BLaER1 treated with 17β-estradiol and CSF1 and Interleukin-3, amounts not matched to agents 10 nM and 100 nM (cell line): ENCODE data around the gene DGCR6L.
"Not testable (repeated sequence)": the region's sequence is repeated elsewhere in the genome, so short reads cannot be mapped to it uniquely, and the experiment has no call there.

Source experiments
- H3K27ac ChIP-seq, 11 experiments: shearing (Covaris generic); formaldehyde crosslinking; 2 replicates each; pipeline ENCODE4 v1.8.1; 2022
- H3K27me3 ChIP-seq, 11 experiments: shearing (Covaris generic); formaldehyde crosslinking; 2 replicates each; pipeline ENCODE4 v1.8.1; 2022
- H3K36me3 ChIP-seq, 11 experiments: shearing (Covaris generic); formaldehyde crosslinking; 2 replicates each; pipeline ENCODE4 v1.8.1; 2022
- H3K4me1 ChIP-seq, 10 experiments: shearing (Covaris generic); formaldehyde crosslinking; 2 replicates each; pipeline ENCODE4 v1.8.1; 2022
- H3K4me2 ChIP-seq, 11 experiments: shearing (Covaris generic); formaldehyde crosslinking; 2 replicates each; pipeline ENCODE4 v1.8.1; 2022
- H3K4me3 ChIP-seq, 10 experiments: shearing (Covaris generic); formaldehyde crosslinking; 2 replicates each; pipeline ENCODE4 v1.8.1; 2022
- H3K9ac ChIP-seq, 11 experiments: shearing (Covaris generic); formaldehyde crosslinking; 2 replicates each; pipeline ENCODE4 v1.8.1; 2022
- H3K9me3 ChIP-seq, 11 experiments: shearing (Covaris generic); formaldehyde crosslinking; replicated peaks in 1 of 11; 2 replicates each; pipeline ENCODE4 v1.8.1; 2022
- H4K20me1 ChIP-seq, 11 experiments: shearing (Covaris generic); formaldehyde crosslinking; 2 replicates each; pipeline ENCODE4 v1.8.1; 2022
- Cebpa-rat ChIP-seq, 11 experiments: shearing (Covaris generic); IDR thresholded peaks; 2 replicates each; pipeline ENCODE4 v1.8.1; 2022

DGCR6L gene

GRCh38 chr22:20319745-20320658, at the start of gene DGCR6L:
Gene DGCR6L (minus strand): TSS chr22:20320060. CDS start chr22:20319988, 72 bp downstream.
- H3K27ac ChIP-seq, result peak within 1 kb of the TSS; percentile 76 to 91 (median 81)
- H3K36me3 ChIP-seq, result peaks cover 0 to 7% (median 0%) of the 10 kb centered on the region in 11 experiments; a peak in 1 of 22 replicates
- H3K4me1 ChIP-seq, result peaks cover 57 to 75% (median 72%) of the 10 kb centered on the region in 10 experiments
- H4K20me1 ChIP-seq, result peaks cover 8 to 34% (median 21%) of the 10 kb centered on the region in 11 experiments; a peak in 16 of 22 replicates
- peaks cover 0 to 5% (median 0%) of the 10 kb centered on the region in 11 experiments; a peak in 3 of 22 replicates for H3K9me3 ChIP-seq
- peak within 1 kb of the TSS; percentile 85 to 96 (median 89) for H3K9ac ChIP-seq
- peak within 1 kb of the TSS; percentile 86 to 97 (median 95) for H3K4me3 ChIP-seq
- no peaks in the 10 kb centered on the region for H3K27me3 ChIP-seq
- TF ChIP-seq Cebpa-rat (IDR thresholded peaks at IDR 0.05), result no peak
- H3K4me2 ChIP-seq, result peak within 1 kb of the TSS; percentile 92 to 99 (median 98)

DNA sequence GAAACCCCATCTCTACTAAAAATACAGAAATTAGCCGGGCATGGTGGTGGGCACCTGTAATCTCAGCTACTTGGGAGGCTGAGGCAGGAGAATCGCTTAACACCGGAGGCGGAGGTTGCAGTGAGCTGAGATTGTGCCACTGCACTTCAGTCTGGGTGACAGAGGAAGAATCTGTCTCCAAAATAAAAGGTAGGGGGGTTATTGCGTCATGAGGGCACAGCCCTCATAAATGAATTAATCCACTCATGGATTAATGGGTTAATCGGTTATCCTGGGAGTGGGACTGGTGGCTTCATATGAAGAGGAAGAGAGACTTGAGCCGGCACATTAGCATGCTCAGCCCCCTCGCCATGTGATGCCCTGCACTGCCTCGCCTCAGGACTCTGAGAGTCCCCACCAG, 49.0 kb upstream of the DGCR6L start:
- Histone ChIP-seq H3K4me2 (peak overlapping the region in 2 of 11 experiments; percentile 15 to 22; a peak in 2 of 22 replicates), H3K36me3 (peaks cover 0 to 15% (median 0%) of the 10 kb centered on the region in 11 experiments; a peak in 4 of 22 replicates), H3K4me1 (peaks cover 23 to 43% (median 34%) of the 10 kb centered on the region in 10 experiments)
- H3K9ac ChIP-seq, H4K20me1 ChIP-seq, H3K27ac ChIP-seq, H3K4me3 ChIP-seq, H3K27me3 ChIP-seq, H3K9me3 ChIP-seq: not testable (repeated sequence)
- TF ChIP-seq Cebpa-rat (IDR thresholded peaks at IDR 0.05), result 0 out of 22 replicates have a peak, but pooled peaks of 1 of the 11 experiments have one; percentile 21

- H3K27ac ChIP-seq, H3K9ac ChIP-seq, H3K4me3 ChIP-seq, H3K9me3 ChIP-seq, H3K27me3 ChIP-seq, H4K20me1 ChIP-seq: not testable (repeated sequence)
- Histone ChIP-seq H3K36me3 (peaks cover 0 to 15% (median 0%) of the 10 kb centered on the region in 11 experiments; a peak in 4 of 22 replicates), H3K4me2 (peak overlapping the region in 4 of 11 experiments; percentile 31 to 47 (median 35); a peak in 6 of 22 replicates), H3K4me1 (peaks cover 31 to 46% (median 38%) of the 10 kb centered on the region in 10 experiments)
Measured at GRCh38 chr22:20366841-20367240, 47.0 kb upstream of the DGCR6L start.

- peak overlapping the region; percentile 80 to 91 (median 86) for H3K4me2 ChIP-seq
- H3K27ac ChIP-seq, result peak overlapping the region in 10 of 11 experiments; percentile 66 to 92 (median 86); a peak in 20 of 22 replicates
- peaks cover 0 to 21% (median 18%) of the 10 kb centered on the region in 11 experiments; a peak in 18 of 22 replicates for H3K9me3 ChIP-seq
- peak overlapping the region in 6 of 10 experiments; percentile 17 to 54 (median 42); a peak in 8 of 20 replicates for H3K4me3 ChIP-seq
- H3K27me3 ChIP-seq, H4K20me1 ChIP-seq: not testable (repeated sequence)
- TF ChIP-seq Cebpa-rat (IDR thresholded peaks at IDR 0.05), result peak in 2 of 11 experiments; percentile 22 to 44; a peak in 2 of 22 replicates
- H3K4me1 ChIP-seq, result peaks cover 31 to 42% (median 32%) of the 10 kb centered on the region in 10 experiments
- peak overlapping the region in 10 of 11 experiments; percentile 55 to 79 (median 74); a peak in 17 of 22 replicates for H3K9ac ChIP-seq
- peaks cover 0 to 20% (median 0%) of the 10 kb centered on the region in 11 experiments; a peak in 4 of 22 replicates for H3K36me3 ChIP-seq
Measured at GRCh38 chr22:20364335-20365260, 44.7 kb upstream of the DGCR6L start.

- not testable (repeated sequence) for H3K36me3 ChIP-seq, H3K9ac ChIP-seq, H3K27me3 ChIP-seq, H3K4me3 ChIP-seq, H4K20me1 ChIP-seq
- Histone ChIP-seq H3K27ac (0 out of 22 replicates have a peak overlapping the region, but pooled peaks of 1 of the 11 experiments have one; percentile 16), H3K4me1 (peaks cover 31 to 42% (median 32%) of the 10 kb centered on the region in 10 experiments), H3K4me2 (peak overlapping the region; percentile 33 to 91 (median 84); a peak in 21 of 22 replicates), H3K9me3 (peaks cover 0 to 40% (median 34%) of the 10 kb centered on the region in 11 experiments; a peak in 19 of 22 replicates)
Measured at GRCh38 chr22:20362403-20362802, 42.5 kb upstream of the DGCR6L start.

GRCh38 chr22:20361752-20362229, 41.9 kb upstream of the DGCR6L start:
- not testable (repeated sequence) for H3K27me3 ChIP-seq, H3K36me3 ChIP-seq, H3K4me3 ChIP-seq, H3K9ac ChIP-seq, H3K27ac ChIP-seq, H4K20me1 ChIP-seq
- peaks cover 31 to 39% (median 32%) of the 10 kb centered on the region in 10 experiments for H3K4me1 ChIP-seq
- peak overlapping the region in 1 of 11 experiments; percentile 5; a peak in 1 of 22 replicates for H3K4me2 ChIP-seq
- H3K9me3 ChIP-seq, result peaks cover 0 to 46% (median 40%) of the 10 kb centered on the region in 11 experiments; a peak in 19 of 22 replicates

DNA sequence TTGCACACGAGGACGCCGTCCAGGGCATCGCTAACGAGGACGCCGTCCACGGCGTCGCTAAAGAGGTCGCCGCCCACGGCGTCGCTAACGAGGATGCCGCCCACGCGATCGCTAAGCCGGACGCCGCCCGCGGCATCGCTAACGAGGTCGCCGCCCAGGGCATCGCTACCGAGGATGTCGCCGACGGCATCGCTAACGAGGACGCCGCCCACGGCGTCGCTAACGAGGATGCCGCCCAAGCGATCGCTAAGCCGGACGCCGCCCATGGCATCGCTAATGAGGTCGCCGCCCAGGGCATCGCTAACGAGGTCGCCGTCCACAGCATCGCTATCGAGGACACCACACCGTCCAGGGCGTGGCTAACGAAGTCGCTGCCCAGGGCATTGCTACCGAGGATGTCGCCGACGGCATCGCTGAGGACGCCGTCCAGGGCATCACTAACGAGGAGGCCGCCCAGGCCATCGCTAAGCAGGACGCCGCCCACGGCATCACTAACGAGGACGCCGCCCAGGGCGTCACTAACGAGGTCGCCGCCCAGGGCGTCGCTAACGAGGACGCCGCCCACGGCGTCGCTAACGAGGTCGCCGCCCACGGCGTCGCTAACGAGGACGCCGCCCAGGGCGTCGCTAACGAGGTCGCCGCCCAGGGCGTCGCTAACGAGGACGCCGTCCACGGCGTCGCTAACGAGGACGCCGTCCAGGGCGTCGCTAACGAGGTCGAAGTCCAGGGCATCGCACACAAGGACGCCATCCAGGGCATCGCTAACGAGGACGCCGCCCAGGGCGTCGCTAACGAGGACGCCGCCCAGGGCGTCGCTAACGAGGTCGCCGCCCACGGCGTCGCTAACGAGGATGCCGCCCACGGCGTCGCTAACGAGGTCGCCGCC, 41.2 kb upstream of the DGCR6L start:
- H3K36me3 ChIP-seq, H3K9ac ChIP-seq, H4K20me1 ChIP-seq, H3K4me2 ChIP-seq, H3K27me3 ChIP-seq, H3K4me3 ChIP-seq, H3K27ac ChIP-seq: not testable (repeated sequence)
- peaks cover 0 to 53% (median 47%) of the 10 kb centered on the region in 11 experiments; a peak in 19 of 22 replicates for H3K9me3 ChIP-seq
- H3K4me1 ChIP-seq, result peaks cover 29 to 35% (median 31%) of the 10 kb centered on the region in 10 experiments

- H3K27ac ChIP-seq, H4K20me1 ChIP-seq, H3K9ac ChIP-seq, H3K36me3 ChIP-seq, H3K4me3 ChIP-seq, H3K4me2 ChIP-seq, H3K27me3 ChIP-seq: not testable (repeated sequence)
- Histone ChIP-seq H3K4me1 (peaks cover 26 to 29% (median 28%) of the 10 kb centered on the region in 10 experiments), H3K9me3 (peaks cover 0 to 61% (median 54%) of the 10 kb centered on the region in 11 experiments; a peak in 19 of 22 replicates)
Measured at GRCh38 chr22:20360261-20360660, 40.4 kb upstream of the DGCR6L start.

GRCh38 chr22:20358503-20359239, 38.8 kb upstream of the DGCR6L start:
- not testable (repeated sequence) for H3K36me3 ChIP-seq, H3K4me2 ChIP-seq

DNA sequence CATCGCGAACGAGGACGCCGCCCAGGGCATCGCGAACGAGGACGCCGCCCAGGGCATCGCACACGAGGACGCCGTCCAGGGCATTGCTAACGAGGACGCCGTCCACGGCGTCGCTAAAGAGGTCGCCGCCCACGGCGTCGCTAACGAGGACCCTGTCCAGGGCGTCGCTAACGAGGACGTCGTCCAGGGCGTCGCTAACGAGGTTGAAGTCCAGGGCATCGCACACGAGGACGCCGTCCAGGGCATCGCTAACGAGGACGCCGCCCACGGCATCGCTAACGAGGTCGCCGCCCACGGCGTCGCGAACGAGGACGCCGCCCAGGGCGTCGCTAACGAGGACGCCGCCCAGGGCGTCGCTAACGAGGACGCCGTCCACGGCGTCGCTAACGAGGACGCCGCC, 38.1 kb upstream of the DGCR6L start:
- not testable (repeated sequence) for H3K27ac ChIP-seq, H3K4me3 ChIP-seq, H4K20me1 ChIP-seq, H3K27me3 ChIP-seq, H3K4me1 ChIP-seq, H3K9ac ChIP-seq, H3K36me3 ChIP-seq, H3K4me2 ChIP-seq
- peaks cover 0 to 74% (median 65%) of the 10 kb centered on the region in 11 experiments; a peak in 19 of 22 replicates for H3K9me3 ChIP-seq

More at GRCh38 chr22:20358503-20359239, 38.8 kb upstream of the DGCR6L start:
- not testable (repeated sequence) for H4K20me1 ChIP-seq, H3K27ac ChIP-seq, H3K9ac ChIP-seq, H3K4me3 ChIP-seq, H3K27me3 ChIP-seq
- Histone ChIP-seq H3K4me1 (peaks cover 12 to 14% (median 13%) of the 10 kb centered on the region in 10 experiments), H3K9me3 (peaks cover 0 to 74% (median 65%) of the 10 kb centered on the region in 11 experiments; a peak in 19 of 22 replicates)

- not testable (repeated sequence) for H3K36me3 ChIP-seq, H3K9ac ChIP-seq, H3K4me3 ChIP-seq, H4K20me1 ChIP-seq, H3K27ac ChIP-seq, H3K4me2 ChIP-seq, H3K4me1 ChIP-seq, H3K27me3 ChIP-seq
- peaks cover 0 to 74% (median 65%) of the 10 kb centered on the region in 11 experiments; a peak in 19 of 22 replicates for H3K9me3 ChIP-seq
Measured at GRCh38 chr22:20356906-20357305, 37.0 kb upstream of the DGCR6L start.
